ENCODE data around the gene SLC19A2.

DNA sequence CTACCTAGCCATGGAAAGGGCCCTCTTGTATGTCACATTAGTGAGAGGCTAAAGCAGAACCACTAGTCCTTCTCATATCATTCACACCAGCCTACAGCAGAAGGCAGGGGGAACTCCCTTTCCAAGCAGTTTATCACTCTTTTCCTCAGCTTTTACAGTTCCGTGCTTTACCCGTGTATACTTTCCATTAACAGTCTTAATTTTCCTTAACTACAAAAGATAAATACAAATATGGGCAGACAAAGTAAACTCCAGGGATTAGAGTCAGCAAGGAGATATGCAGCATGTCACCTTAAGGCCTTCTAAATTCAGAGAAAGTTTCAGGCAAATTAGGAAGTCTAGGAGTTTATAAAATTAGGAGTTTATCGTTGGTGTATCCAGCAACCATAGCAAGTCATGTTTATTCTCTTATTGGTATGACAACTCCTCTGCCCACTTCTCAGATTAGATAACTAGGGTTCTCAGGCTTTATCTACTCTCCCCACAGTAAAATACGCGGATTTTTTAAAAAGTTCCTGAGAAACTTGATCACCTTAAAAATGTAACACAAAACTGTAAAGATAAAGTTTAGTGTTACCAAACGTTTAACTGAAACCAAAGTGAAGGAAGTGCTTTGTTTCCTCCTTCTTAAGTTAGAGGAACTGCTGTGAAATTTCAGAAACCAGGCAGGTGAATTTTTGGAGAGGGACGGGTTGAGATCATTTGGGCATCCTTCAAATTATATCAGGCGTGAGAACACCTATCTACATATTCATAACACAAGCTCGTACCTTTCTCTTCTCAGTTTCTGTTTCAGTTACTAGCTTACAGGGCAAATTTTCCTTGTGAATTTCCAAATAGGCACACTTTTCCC, 42.7 kb upstream of the SLC19A2 start:
- TF ChIP-seq, protein P1, sequence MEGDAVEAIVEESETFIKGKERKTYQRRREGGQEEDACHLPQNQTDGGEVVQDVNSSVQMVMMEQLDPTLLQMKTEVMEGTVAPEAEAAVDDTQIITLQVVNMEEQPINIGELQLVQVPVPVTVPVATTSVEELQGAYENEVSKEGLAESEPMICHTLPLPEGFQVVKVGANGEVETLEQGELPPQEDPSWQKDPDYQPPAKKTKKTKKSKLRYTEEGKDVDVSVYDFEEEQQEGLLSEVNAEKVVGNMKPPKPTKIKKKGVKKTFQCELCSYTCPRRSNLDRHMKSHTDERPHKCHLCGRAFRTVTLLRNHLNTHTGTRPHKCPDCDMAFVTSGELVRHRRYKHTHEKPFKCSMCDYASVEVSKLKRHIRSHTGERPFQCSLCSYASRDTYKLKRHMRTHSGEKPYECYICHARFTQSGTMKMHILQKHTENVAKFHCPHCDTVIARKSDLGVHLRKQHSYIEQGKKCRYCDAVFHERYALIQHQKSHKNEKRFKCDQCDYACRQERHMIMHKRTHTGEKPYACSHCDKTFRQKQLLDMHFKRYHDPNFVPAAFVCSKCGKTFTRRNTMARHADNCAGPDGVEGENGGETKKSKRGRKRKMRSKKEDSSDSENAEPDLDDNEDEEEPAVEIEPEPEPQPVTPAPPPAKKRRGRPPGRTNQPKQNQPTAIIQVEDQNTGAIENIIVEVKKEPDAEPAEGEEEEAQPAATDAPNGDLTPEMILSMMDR (optimal IDR thresholded peaks at IDR 0.05 in 1 of 3, IDR thresholded peaks at IDR 0.05 in 1 of 3, conservative IDR thresholded peaks at IDR 0.05 in 1 of 3; ENCODE audit: extremely low read depth in 1 of 3, insufficient read depth in 2 of 3, low read length in 3 of 3) = no peak
- no peak for TF ChIP-seq EZH2 (IDR thresholded peaks at IDR 0.05; ENCODE audit: low read length)

Data from keratinocyte (primary cell).